Measurements from ENCODE around the gene SCNN1A.

DNA sequence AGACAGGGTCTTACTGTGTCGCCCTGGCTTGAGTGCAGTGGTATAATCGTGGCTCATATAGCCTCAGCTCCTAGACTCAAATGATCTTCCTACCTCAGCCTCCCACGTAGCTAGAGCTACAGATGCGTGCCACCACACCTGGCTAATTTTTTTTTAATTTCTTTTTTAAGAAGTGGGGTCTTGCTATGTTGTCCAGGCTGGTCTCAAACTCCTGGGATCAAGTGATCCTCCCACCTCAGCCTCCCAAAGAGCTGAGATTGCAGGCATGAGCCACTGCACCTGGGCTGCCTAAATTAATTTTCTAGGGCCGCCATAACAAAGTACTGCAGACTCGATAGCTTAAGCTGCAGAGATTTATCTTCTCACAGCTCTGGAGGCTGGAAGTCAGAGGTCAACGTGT is 17.7 kb upstream of the SCNN1A start:
- TF ChIP-seq, protein P1, sequence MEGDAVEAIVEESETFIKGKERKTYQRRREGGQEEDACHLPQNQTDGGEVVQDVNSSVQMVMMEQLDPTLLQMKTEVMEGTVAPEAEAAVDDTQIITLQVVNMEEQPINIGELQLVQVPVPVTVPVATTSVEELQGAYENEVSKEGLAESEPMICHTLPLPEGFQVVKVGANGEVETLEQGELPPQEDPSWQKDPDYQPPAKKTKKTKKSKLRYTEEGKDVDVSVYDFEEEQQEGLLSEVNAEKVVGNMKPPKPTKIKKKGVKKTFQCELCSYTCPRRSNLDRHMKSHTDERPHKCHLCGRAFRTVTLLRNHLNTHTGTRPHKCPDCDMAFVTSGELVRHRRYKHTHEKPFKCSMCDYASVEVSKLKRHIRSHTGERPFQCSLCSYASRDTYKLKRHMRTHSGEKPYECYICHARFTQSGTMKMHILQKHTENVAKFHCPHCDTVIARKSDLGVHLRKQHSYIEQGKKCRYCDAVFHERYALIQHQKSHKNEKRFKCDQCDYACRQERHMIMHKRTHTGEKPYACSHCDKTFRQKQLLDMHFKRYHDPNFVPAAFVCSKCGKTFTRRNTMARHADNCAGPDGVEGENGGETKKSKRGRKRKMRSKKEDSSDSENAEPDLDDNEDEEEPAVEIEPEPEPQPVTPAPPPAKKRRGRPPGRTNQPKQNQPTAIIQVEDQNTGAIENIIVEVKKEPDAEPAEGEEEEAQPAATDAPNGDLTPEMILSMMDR (IDR thresholded peaks at IDR 0.05): no peak
- TF ChIP-seq EP300 (IDR thresholded peaks at IDR 0.05): no peak
- no peak for TF ChIP-seq POLR2A (IDR thresholded peaks at IDR 0.05)

All from suprapubic skin (tissue), 3 donors.